BE2C (cell line): ENCODE data around the gene RNF207.

Source experiments
- DNase-seq: peaks from one replicate; pipeline ENCODE4 v3.0.0-alpha.2; 2020
- H3K27me3 ChIP-seq: fragments of 250-450 bp; sonication (Bioruptor Pico); 2 replicates; pipeline ENCODE4 v1.5.1; 2020; ENCODE audit warnings: mild to moderate bottlenecking
- H3K36me3 ChIP-seq: fragments of 250-450 bp; sonication (Bioruptor Pico); 2 replicates; pipeline ENCODE4 v1.5.1; 2020; ENCODE audit warnings: mild to moderate bottlenecking
- H3K4me1 ChIP-seq: fragments of 250-450 bp; sonication (Bioruptor Pico); 2 replicates; pipeline ENCODE4 v1.5.1; 2020
- H3K4me3 ChIP-seq: 2 replicates; pipeline ENCODE4 v1.5.1; 2011; ENCODE audit warnings: low read depth, low read length
- H3K9me3 ChIP-seq: fragments of 250-450 bp; sonication (Bioruptor Pico); 2 replicates; pipeline ENCODE4 v1.5.1; 2020
- TF ChIP-seq, protein P1 (sequence below): IDR thresholded peaks from 2 replicates; pipeline ENCODE4 v1.5.1; 2012; ENCODE audit warnings: mild to moderate bottlenecking, low read depth, low read length

The RNF207 gene

DNA sequence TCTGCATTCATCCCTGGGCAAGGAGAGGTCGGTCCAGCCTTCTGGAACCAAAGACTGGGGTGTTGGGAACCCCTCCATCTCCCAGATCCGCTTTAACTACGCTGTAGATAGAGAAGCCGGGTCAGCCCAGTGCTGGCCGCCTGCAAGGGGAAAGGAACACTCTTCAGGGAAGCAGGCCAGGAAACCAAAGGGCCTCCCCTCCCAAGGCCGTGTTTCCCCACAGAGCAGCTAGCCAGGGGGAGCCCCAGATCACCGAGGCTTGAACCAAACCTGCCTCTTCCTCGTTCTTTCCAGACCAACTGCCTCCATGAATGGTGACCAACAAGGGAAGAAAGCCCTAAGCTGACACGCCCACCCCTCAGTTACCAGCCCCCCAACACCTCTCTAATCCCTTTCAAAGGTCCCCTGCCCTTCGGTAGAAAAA is 24.6 kb upstream of the RNF207 start:
- H3K27me3 ChIP-seq = peaks cover 29% of the 10 kb centered on the region
- no peaks in the 10 kb centered on the region for H3K4me1 ChIP-seq
- no peak overlapping the region for H3K4me3 ChIP-seq
- H3K9me3 ChIP-seq = no peaks in the 10 kb centered on the region
- H3K36me3 ChIP-seq = peaks cover 11% of the 10 kb centered on the region
- no peak for DNase-seq
- TF ChIP-seq, protein P1, sequence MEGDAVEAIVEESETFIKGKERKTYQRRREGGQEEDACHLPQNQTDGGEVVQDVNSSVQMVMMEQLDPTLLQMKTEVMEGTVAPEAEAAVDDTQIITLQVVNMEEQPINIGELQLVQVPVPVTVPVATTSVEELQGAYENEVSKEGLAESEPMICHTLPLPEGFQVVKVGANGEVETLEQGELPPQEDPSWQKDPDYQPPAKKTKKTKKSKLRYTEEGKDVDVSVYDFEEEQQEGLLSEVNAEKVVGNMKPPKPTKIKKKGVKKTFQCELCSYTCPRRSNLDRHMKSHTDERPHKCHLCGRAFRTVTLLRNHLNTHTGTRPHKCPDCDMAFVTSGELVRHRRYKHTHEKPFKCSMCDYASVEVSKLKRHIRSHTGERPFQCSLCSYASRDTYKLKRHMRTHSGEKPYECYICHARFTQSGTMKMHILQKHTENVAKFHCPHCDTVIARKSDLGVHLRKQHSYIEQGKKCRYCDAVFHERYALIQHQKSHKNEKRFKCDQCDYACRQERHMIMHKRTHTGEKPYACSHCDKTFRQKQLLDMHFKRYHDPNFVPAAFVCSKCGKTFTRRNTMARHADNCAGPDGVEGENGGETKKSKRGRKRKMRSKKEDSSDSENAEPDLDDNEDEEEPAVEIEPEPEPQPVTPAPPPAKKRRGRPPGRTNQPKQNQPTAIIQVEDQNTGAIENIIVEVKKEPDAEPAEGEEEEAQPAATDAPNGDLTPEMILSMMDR = no peak

- H3K36me3 ChIP-seq = peaks cover 15% of the 10 kb centered on the region
- no peaks in the 10 kb centered on the region for H3K4me1 ChIP-seq
- no peak for DNase-seq
- H3K27me3 ChIP-seq = peaks cover 27% of the 10 kb centered on the region
- H3K4me3 ChIP-seq = no peak overlapping the region
- TF ChIP-seq, protein P1 = peak; percentile 17; the same call in 1 of the 2 replicates
- H3K9me3 ChIP-seq = no peaks in the 10 kb centered on the region
Observed at GRCh38 chr1:6183520-6183989, 22.4 kb upstream of the RNF207 start.

- no peaks in the 10 kb centered on the region for H3K9me3 ChIP-seq
- H3K27me3 ChIP-seq = peaks cover 20% of the 10 kb centered on the region
- DNase-seq = no peak
- no peak overlapping the region for H3K4me3 ChIP-seq
- H3K36me3 ChIP-seq = peaks cover 21% of the 10 kb centered on the region
- no peaks in the 10 kb centered on the region for H3K4me1 ChIP-seq
- TF ChIP-seq, protein P1 = no peak
Observed at GRCh38 chr1:6184083-6184783, 21.7 kb upstream of the RNF207 start.

DNA sequence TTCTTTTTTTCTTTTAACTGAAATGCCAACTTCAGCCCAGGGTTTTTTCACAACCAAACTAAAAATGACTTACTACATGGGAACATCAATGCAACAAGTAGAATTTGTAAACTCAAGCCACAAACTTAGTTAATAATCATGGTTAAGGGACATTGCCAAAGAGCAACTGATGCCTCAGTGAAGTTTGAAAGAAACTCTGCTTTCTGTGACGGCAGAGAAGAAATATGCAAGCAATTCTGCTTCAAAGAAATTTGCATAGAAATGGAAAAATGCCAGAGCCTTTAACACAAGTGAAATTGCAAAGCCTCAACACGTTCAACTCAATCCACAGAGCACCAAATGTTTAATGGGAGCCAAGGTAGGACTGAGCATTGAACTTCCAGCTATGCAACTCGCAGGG is 20.8 kb upstream of the RNF207 start:
- peaks cover 25% of the 10 kb centered on the region for H3K36me3 ChIP-seq
- DNase-seq = no peak
- no peak overlapping the region for H3K4me3 ChIP-seq
- no peaks in the 10 kb centered on the region for H3K9me3 ChIP-seq
- peaks cover 13% of the 10 kb centered on the region for H3K27me3 ChIP-seq
- TF ChIP-seq, protein P1 = no peak
- no peaks in the 10 kb centered on the region for H3K4me1 ChIP-seq

DNA sequence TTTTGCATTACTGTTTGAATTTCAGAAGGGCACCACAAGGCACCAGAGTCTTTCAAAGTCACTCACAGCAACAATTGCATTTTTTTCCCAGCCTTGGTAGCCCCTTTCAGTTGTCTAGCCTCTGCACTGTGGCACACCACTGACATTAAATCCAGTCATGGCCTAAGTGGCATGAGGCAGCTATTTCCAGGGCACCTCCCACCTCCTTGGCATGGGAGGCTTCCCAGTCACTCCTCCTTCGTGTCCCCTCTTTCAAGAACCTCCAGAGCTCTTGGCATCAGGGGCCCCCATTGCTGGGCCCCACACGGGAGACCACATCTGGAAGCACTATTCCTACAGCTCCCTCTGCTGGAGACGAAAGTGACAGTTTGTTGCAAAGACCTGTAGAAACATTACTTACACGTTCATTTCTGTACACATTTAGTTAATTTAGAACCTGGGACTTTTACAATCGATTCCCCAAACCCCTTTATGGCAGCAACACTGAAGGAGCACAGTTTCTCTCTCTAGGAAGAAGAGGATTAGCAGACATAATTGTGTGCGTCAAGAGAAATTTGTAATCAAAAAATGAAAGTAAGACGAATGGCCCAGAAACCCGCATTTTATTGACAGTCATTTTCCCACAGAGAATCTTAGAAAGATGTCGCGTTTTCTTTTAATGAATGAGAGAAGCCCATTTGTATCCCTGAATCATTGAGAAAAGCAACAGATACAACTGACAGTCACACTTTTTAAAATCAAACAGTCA is 20.1 kb upstream of the RNF207 start:
- peaks cover 32% of the 10 kb centered on the region for H3K36me3 ChIP-seq
- TF ChIP-seq, protein P1 = peak; percentile 55
- H3K27me3 ChIP-seq = peaks cover 6% of the 10 kb centered on the region
- no peak overlapping the region for H3K4me3 ChIP-seq
- DNase-seq = no peak
- H3K4me1 ChIP-seq = no peaks in the 10 kb centered on the region
- H3K9me3 ChIP-seq = no peaks in the 10 kb centered on the region

DNA sequence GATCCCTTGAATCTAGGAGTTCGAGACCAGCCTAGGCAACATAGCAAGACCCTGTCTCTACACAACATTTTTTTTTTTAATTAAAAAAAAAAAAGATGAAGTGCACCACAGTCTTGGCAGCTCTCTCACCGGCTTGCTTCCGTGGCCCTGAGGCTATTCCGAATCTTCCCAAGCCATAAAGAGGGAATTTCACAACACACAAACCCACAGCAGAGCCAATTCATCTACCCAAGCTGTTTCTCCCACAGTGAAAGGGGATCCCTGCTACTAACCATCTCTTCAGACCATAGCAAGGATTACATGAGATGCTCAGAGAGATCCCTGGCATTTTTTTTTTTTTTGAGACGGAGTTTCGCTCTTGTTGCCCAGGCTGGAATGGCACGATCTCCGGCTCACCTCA is 17.5 kb upstream of the RNF207 start:
- no peak overlapping the region for H3K4me3 ChIP-seq
- H3K36me3 ChIP-seq = peaks cover 48% of the 10 kb centered on the region
- H3K4me1 ChIP-seq = no peaks in the 10 kb centered on the region
- no peak for DNase-seq
- no peaks in the 10 kb centered on the region for H3K27me3 ChIP-seq
- H3K9me3 ChIP-seq = no peaks in the 10 kb centered on the region
- TF ChIP-seq, protein P1 = no peak
